ENCODE measurements around the gene ZNF396. TPM values are rescaled to one million over a fixed set of nuclear protein-coding genes. Genes with fewer than 3 reads are reported as not detected.

The ZNF396 gene
- polyA plus RNA-seq, 1 experiment: 1.1 TPM

DNA sequence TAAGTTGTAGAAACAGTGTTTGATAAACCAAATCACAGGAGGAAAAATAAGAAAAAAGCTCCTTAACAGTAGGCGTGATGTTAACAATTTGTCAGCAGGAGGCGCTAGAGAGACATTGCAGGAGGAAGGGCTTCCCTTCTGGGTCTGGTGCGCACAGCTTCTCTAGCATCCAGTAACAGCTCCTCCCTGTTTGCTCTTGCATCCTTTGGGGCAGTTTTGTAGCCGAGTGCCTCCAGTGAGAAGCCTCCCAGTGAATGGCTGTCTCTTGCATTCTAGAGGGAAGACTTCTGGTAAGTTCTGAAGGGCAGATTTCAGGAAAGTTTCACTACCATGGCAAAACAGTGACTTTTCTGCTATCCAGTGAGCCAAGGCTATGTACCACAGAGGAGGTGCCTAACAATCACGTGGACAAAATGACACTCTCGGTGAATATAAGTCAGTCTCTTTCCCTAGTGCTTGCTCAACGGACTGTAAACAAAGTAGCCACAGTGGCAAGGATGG is 9.5 kb upstream of the ZNF396 start:
- Histone ChIP-seq H3K27me3 (ENCODE audit: control insufficient read depth, insufficient read depth, low read length) (no peaks in the 10 kb centered on the region), H3K4me3 (ENCODE audit: low read depth, low read length) (no peak overlapping the region), H3K27ac (ENCODE audit: low read depth, low read length) (no peak overlapping the region), H3K9me3 (ENCODE audit: control insufficient read depth, insufficient read depth, low read length) (no peaks in the 10 kb centered on the region)
- POLR2A ChIA-PET: no interaction called here
- CTCF ChIA-PET: interaction anchor here (0.5 to 3.5 kb wide), 45 partner anchors 9 to 898 kb away, joined by 3 to 41 read pairs (median 4); partner anchors contain the start of genes INO80C and ZNF396
- TF ChIP-seq, protein P1, sequence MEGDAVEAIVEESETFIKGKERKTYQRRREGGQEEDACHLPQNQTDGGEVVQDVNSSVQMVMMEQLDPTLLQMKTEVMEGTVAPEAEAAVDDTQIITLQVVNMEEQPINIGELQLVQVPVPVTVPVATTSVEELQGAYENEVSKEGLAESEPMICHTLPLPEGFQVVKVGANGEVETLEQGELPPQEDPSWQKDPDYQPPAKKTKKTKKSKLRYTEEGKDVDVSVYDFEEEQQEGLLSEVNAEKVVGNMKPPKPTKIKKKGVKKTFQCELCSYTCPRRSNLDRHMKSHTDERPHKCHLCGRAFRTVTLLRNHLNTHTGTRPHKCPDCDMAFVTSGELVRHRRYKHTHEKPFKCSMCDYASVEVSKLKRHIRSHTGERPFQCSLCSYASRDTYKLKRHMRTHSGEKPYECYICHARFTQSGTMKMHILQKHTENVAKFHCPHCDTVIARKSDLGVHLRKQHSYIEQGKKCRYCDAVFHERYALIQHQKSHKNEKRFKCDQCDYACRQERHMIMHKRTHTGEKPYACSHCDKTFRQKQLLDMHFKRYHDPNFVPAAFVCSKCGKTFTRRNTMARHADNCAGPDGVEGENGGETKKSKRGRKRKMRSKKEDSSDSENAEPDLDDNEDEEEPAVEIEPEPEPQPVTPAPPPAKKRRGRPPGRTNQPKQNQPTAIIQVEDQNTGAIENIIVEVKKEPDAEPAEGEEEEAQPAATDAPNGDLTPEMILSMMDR (IDR thresholded peaks at IDR 0.05; ENCODE audit: low read depth, low read length): peak; percentile 94
- DNase-seq (ENCODE audit: low read depth, low spot score): peak; percentile 63

DNA sequence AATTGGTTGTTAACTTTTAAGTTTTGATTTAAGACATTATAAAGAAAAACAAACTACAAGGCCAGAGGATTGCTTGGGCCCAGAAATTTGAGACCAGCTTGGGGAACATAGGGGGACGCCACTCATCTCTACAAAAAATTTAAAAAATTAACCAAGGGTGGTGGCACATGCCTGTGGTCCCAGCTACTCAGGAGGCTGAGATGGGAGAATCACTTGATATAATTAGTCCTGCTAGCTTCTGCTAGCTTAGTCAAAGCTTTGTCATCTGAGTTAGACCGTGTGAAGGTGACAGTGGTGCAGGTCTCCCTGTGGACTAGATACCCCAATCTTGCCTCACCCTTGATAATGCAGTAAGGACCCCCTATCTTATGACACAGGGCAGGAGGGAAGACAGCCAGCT is 6.0 kb upstream of the ZNF396 start:
- no peaks in the 10 kb centered on the region for H3K9me3 ChIP-seq (ENCODE audit: control insufficient read depth, insufficient read depth, low read length)
- H3K4me3 ChIP-seq (ENCODE audit: low read depth, low read length): no peak overlapping the region
- TF ChIP-seq, protein P1 (IDR thresholded peaks at IDR 0.05; ENCODE audit: low read depth, low read length): no peak
- CTCF ChIA-PET: no interaction called here
- DNase-seq (ENCODE audit: low read depth, low spot score): no peak
- POLR2A ChIA-PET: no interaction called here
- H3K27ac ChIP-seq (ENCODE audit: low read depth, low read length): no peak overlapping the region
- peaks cover 2% of the 10 kb centered on the region for H3K27me3 ChIP-seq (ENCODE audit: control insufficient read depth, insufficient read depth, low read length)

DNA sequence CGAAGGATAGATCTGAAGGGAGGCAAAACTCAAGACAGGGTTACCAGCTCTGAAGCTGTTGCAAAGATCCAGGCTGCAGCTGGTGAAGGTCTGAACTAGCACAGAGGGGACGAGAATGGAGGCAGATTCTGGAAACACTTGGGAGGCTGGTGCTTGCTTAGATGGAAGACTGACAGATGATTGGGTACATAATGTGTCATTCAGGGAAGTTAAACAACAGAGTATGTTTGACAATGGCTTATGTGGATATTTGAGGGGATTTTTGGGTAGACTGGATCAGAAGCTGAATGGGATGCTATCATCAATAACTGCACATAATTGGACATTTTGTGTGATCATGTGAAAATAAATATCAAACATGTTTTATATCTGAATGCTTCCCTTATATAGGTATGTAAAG is 2.3 kb upstream of the ZNF396 start:
- POLR2A ChIA-PET: no interaction called here
- TF ChIP-seq, protein P1 (IDR thresholded peaks at IDR 0.05; ENCODE audit: low read depth, low read length): no peak
- CTCF ChIA-PET: interaction anchor here (1.0 kb wide), 1 partner anchor 377 kb away, joined by 3 read pairs; no protein-coding TSS in a partner anchor

DNA sequence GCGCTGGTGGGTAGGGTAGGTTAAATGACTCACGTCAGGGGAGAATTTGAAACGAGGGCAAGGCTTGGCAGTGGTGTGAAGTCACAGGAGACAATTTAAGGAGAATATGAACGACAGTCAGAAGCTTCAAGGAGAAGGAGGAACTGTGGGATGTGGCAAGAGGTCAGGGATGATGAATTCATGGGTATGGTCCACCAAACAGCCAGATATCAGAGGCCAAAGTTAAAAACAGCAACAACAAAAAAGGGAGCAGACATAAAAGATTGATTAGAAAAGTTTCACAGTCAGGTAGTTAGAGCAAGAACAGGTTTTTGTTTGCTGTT is 1.4 kb upstream of the ZNF396 start:
- POLR2A ChIA-PET: no interaction called here
- H3K9me3 ChIP-seq (ENCODE audit: control insufficient read depth, insufficient read depth, low read length): no peaks in the 10 kb centered on the region; the same call in 1 of the 2 replicates
- no peak overlapping the region for H3K27ac ChIP-seq (ENCODE audit: low read depth, low read length)
- H3K27me3 ChIP-seq (ENCODE audit: control insufficient read depth, insufficient read depth, low read length): peaks cover 5% of the 10 kb centered on the region
- DNase-seq (ENCODE audit: low read depth, low spot score): no peak
- CTCF ChIA-PET: interaction anchor here (1.0 kb wide), 1 partner anchor 23 kb away, joined by 3 read pairs; no protein-coding TSS in a partner anchor
- TF ChIP-seq, protein P1 (IDR thresholded peaks at IDR 0.05; ENCODE audit: low read depth, low read length): no peak
- H3K4me3 ChIP-seq (ENCODE audit: low read depth, low read length): no peak overlapping the region

More for the DNA sequence above, 2.3 kb upstream of the ZNF396 start:
- Histone ChIP-seq H3K27me3 (ENCODE audit: control insufficient read depth, insufficient read depth, low read length) (peaks cover 5% of the 10 kb centered on the region), H3K27ac (ENCODE audit: low read depth, low read length) (no peak overlapping the region), H3K9me3 (ENCODE audit: control insufficient read depth, insufficient read depth, low read length) (no peaks in the 10 kb centered on the region; the same call in 1 of the 2 replicates), H3K4me3 (ENCODE audit: low read depth, low read length) (no peak overlapping the region)
- DNase-seq (ENCODE audit: low read depth, low spot score): no peak

DNA sequence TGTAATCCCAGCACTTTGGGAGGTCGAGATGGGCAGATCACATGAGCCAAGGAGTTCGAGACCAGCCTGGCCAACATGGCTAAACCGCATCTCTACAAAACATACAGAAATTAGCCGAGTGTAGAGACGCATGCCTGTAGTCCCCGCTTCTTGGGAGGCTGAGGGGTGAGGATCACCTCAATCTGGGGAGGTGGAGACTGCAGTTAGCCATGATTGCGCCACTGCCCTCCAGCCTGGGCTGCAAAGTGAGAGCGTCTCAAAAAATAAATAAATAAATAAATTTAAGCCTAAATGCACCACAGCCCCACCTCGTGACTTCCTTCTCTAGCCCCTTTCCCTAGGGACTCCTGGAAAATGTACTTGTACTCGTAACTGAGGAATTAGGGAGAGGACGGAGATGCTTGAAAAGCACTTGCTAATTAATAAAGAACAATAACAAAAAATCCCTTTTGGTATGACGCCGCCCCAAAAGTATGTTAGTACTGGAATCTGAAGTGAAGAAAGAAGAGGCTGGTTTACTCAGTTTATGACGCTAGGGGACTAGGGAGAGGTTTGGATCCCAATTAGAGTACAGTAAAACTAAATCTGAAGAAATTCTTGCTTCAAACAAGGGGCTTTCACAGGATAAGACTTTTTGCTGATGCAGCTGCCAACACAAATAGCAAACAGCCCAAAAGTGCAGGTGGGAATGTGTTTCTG is 887 bp upstream of the ZNF396 start:
- DNase-seq (ENCODE audit: low read depth, low spot score): no peak
- TF ChIP-seq, protein P1 (IDR thresholded peaks at IDR 0.05; ENCODE audit: low read depth, low read length): no peak
- H3K4me3 ChIP-seq (ENCODE audit: low read depth, low read length): no peak overlapping the region
- peaks cover 5% of the 10 kb centered on the region for H3K27me3 ChIP-seq (ENCODE audit: control insufficient read depth, insufficient read depth, low read length)
- POLR2A ChIA-PET: no interaction called here
- no peaks in the 10 kb centered on the region; the same call in 1 of the 2 replicates for H3K9me3 ChIP-seq (ENCODE audit: control insufficient read depth, insufficient read depth, low read length)
- CTCF ChIA-PET: interaction anchor here (1.0 kb wide), 2 partner anchors 8 to 23 kb away, joined by 3 read pairs; no protein-coding TSS in a partner anchor
- no peak overlapping the region for H3K27ac ChIP-seq (ENCODE audit: low read depth, low read length)
